ENCODE results near the gene ZNF497.

DNA sequence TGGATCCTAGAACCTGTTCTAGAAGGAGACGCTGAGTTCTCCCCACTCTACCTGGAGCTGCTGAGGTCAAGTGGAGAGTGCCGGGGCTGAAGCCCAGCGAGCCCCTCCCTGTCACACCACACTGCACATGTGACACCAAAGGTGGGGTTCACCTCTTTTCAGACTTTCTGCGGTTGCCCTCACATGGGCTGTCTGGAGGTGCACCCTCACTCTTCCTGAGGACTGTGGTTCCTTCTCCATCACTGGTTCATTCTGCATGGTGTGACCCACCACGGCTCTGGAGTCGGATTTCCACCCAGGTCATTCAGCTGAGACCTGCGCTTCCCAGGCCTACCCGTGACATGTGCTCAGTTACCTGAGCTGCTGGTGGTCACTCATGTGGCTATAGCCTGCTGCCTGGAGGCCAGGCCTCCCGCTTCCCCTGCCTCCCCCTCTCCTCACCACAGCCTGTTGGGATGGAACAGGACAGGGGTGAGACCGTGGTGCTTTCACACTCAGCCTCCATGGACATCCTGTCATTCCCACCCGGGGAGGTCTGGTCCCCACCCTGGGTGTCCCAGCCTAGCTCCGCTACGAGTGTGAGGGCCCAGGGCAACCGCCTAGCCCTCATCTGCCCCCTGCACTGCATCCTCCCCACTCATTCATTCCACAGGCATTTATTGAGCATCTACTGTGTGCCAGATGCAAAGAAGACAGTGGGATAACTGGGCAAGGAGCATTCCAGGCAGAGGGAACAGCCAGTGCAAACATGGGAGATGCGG lies 8.7 kb downstream of the ZNF497 start:
- TF ChIP-seq CTCF (conservative IDR thresholded peaks at IDR 0.05) = no peak
- no peak for TF ChIP-seq ZFX (IDR thresholded peaks at IDR 0.05)
